Small intestine (tissue), 16 donors: ENCODE measurements around the gene PTGR1. TPM values are rescaled to one million over a fixed set of nuclear protein-coding genes. Genes with fewer than 3 reads are reported as not detected.

ENCODE experiments used
- DNase-seq, 2 donors: peaks; one replicate each; pipeline versions ENCODE4 v3.0.0 to v3.0.0-alpha.2; 2013
- FAIRE-seq: peaks from 2 replicates; lab custom pipeline; 2012; peaks lifted over from hg19 to GRCh38; lab: Jason Lieb, UNC
- H3K27ac ChIP-seq, 3 donors: one replicate each; pipeline ENCODE4 v1.5.1; 2013; ENCODE audit warnings: low read length in 2 of 3, mild to moderate bottlenecking in 2 of 3, control low read depth in 1 of 3, inconsistent platforms in 1 of 3, low read depth in 1 of 3, moderate library complexity in 1 of 3
- H3K27me3 ChIP-seq, 3 donors: one replicate each; pipeline ENCODE4 v1.6.1; 2013; ENCODE audit warnings: low read length in 3 of 3, inconsistent platforms in 1 of 3; ENCODE audit not compliant: control insufficient read depth in 3 of 3, insufficient read depth in 3 of 3
- H3K36me3 ChIP-seq, 3 donors: one replicate each; pipeline ENCODE4 v1.6.1; 2013; ENCODE audit warnings: low read length in 3 of 3, inconsistent platforms in 1 of 3, low read depth in 1 of 3, mild to moderate bottlenecking in 1 of 3, moderate library complexity in 1 of 3; ENCODE audit not compliant: control insufficient read depth in 3 of 3, insufficient read depth in 2 of 3
- H3K4me1 ChIP-seq, 3 donors: one replicate each; pipeline ENCODE4 v1.6.1; 2013; ENCODE audit warnings: low read length in 2 of 3, inconsistent platforms in 1 of 3, low read depth in 1 of 3, mild to moderate bottlenecking in 1 of 3, moderate library complexity in 1 of 3; ENCODE audit not compliant: control insufficient read depth in 3 of 3, insufficient read depth in 2 of 3
- H3K4me3 ChIP-seq, 3 donors: one replicate each; pipeline ENCODE4 v1.5.1; 2013; ENCODE audit warnings: low read length in 3 of 3, control low read depth in 1 of 3, inconsistent platforms in 1 of 3, low read depth in 1 of 3, mild to moderate bottlenecking in 1 of 3, moderate library complexity in 1 of 3
- H3K9me3 ChIP-seq, 2 donors: one replicate each; pipeline ENCODE4 v1.6.1; 2013; ENCODE audit warnings: low read depth in 1 of 2, low read length in 1 of 2; ENCODE audit not compliant: control insufficient read depth in 2 of 2, insufficient read depth in 1 of 2
- WGBS, 3 donors: extraction: QIAGEN DNeasy Blood & Tissue Kit; methylation state at CpG; one replicate each; pipeline ENCODE4 v1.1.7; 2013; 5-methylcytosine and 5-hydroxymethylcytosine counted together
- long read RNA-seq, 10 donors: transcript quantifications; one replicate each; lab custom pipeline, GENCODE V29; 2026
- polyA plus RNA-seq, 4 donors: library from polyadenylated mRNA; stranded (reverse) in 3 of 4; unstranded in 1 of 4; fragments of 200-250 nt in 3 of 4; fragments of 120-200 nt in 1 of 4; gene quantifications; one replicate each; pipeline versions ENCODE4 v1.2.1 to v1.2.3, GENCODE V29; 2013
- donor health status: healthy with polysubstance abuse.
- donor health status: control.
- donor health status: control.
- donor health status: Bipolar disorder and iron deficiency.
- donor health status: healthy.

The PTGR1 gene
- 1,000 to 10,000 TPM in 1 of 4 donors, 100 to 1,000 TPM in 3; 104 to 1,002 (median 280) TPM for polyA plus RNA-seq
- long read RNA-seq, donor 1, transcript PTGR1-207 (11 exons, 1,941 nt), result minor isoform, 8 of 117 reads
- long read RNA-seq, donor 1, transcript PTGR1-202 (4 exons, 847 nt), result minor isoform, 6 of 117 reads
- long read RNA-seq, donor 1, transcript PTGR1-205 (10 exons, 1,407 nt), result major isoform, 64 of 117 reads
- long read RNA-seq, donor 1, transcript PTGR1-201 (10 exons, 1,223 nt), result minor isoform, 19 of 117 reads
- long read RNA-seq, donor 1, partial matches to known transcripts, result 16 of 117 reads
- long read RNA-seq, donor 1, other reads (novel, unspliced or antisense), result 0 of 117 reads
- long read RNA-seq, donor 2, transcript PTGR1-205 (10 exons, 1,407 nt), result major isoform, 8 of 13 reads
- long read RNA-seq, donor 2, partial matches to known transcripts, result 0 of 13 reads
- long read RNA-seq, donor 2, other reads (novel, unspliced or antisense), result 0 of 13 reads
- long read RNA-seq, donor 3, transcript PTGR1-205 (10 exons, 1,407 nt), result major isoform, 17 of 34 reads
- long read RNA-seq, donor 3, transcript PTGR1-201 (10 exons, 1,223 nt), result minor isoform, 12 of 34 reads
- long read RNA-seq, donor 3, partial matches to known transcripts, result 0 of 34 reads
- long read RNA-seq, donor 3, other reads (novel, unspliced or antisense), result 0 of 34 reads
- long read RNA-seq, donor 4, partial matches to known transcripts, result 0 of 1 reads
- long read RNA-seq, donor 4, other reads (novel, unspliced or antisense), result 0 of 1 reads
- long read RNA-seq, donor 5, partial matches to known transcripts, result 10 of 14 reads
- long read RNA-seq, donor 5, other reads (novel, unspliced or antisense), result 0 of 14 reads
- long read RNA-seq, donor 6, transcript PTGR1-201 (10 exons, 1,223 nt), result minor isoform, 14 of 77 reads
- long read RNA-seq, donor 6, transcript PTGR1-205 (10 exons, 1,407 nt), result major isoform, 33 of 77 reads
- long read RNA-seq, donor 6, partial matches to known transcripts, result 22 of 77 reads
- long read RNA-seq, donor 6, other reads (novel, unspliced or antisense), result 6 of 77 reads
- long read RNA-seq, donor 7, result 0 reads
- long read RNA-seq, donor 8, partial matches to known transcripts, result 0 of 1 reads
- long read RNA-seq, donor 8, other reads (novel, unspliced or antisense), result 0 of 1 reads
- long read RNA-seq, donor 9, partial matches to known transcripts, result 0 of 4 reads
- long read RNA-seq, donor 9, other reads (novel, unspliced or antisense), result 0 of 4 reads
- long read RNA-seq, donor 10, transcript PTGR1-205 (10 exons, 1,407 nt), result major isoform, 20 of 46 reads
- long read RNA-seq, donor 10, transcript PTGR1-201 (10 exons, 1,223 nt), result minor isoform, 12 of 46 reads
- long read RNA-seq, donor 10, partial matches to known transcripts, result 8 of 46 reads
- long read RNA-seq, donor 10, other reads (novel, unspliced or antisense), result 0 of 46 reads

GRCh38 chr9:111599092-111599954, at the start of gene PTGR1:
PTGR1 (minus strand) TSS chr9:111599647; CDS start chr9:111597422, 2,225 bp downstream.
- DNase-seq, result peak; percentile 87 to 92
- Histone ChIP-seq H3K27me3 (no peaks in the 10 kb centered on the region), H3K9me3 (no peaks in the 10 kb centered on the region), H3K4me1 (peaks cover 2 to 23% (median 11%) of the 10 kb centered on the region in 3 donors), H3K36me3 (peaks cover 0 to 21% (median 12%) of the 10 kb centered on the region in 3 donors), H3K27ac (peak within 1 kb of the TSS; percentile 83 to 94 (median 86)), H3K4me3 (peak within 1 kb of the TSS; percentile 58 to 84 (median 72))
- WGBS, 3 donors, result 1% methylated on average over 63 to 64 of the region's 64 CpGs
- FAIRE-seq, result no peak

DNA sequence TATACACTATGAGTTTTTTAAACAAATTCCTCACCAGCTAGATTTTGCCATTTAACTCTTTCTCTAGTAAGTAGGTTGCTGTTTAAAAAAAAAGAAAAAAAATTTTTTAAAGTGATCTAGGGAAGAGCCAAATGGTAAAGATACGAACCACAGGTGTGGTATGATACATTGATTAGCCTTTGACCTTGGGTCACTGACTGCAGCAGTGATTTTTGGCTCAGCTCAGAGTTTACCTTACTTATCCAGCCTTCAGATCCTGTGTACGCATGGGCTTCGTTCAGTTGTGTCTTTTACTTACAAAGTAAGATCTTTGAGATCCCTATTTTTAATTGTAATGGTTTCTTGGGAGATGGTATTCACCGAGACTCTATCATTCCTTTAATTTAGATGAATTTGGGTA, 49.6 kb upstream of the PTGR1 start:
- no peaks in the 10 kb centered on the region for H3K27me3 ChIP-seq
- H3K4me1 ChIP-seq, result peaks cover 0 to 2% (median 0%) of the 10 kb centered on the region in 3 donors
- DNase-seq (no peak), FAIRE-seq (no peak)
- 22 to 72% (median 37%) methylated on average over 4 of the region's 4 CpGs for WGBS, 3 donors
- H3K36me3 ChIP-seq, result peaks cover 0 to 12% (median 4%) of the 10 kb centered on the region in 3 donors
- H3K9me3 ChIP-seq, result no peaks in the 10 kb centered on the region
- no peak overlapping the region for H3K27ac ChIP-seq
- no peak overlapping the region for H3K4me3 ChIP-seq

- 76 to 90% (median 81%) methylated on average over 4 of the region's 4 CpGs for WGBS, 3 donors
- peaks cover 0 to 12% (median 2%) of the 10 kb centered on the region in 3 donors for H3K36me3 ChIP-seq
- peaks cover 0 to 2% (median 0%) of the 10 kb centered on the region in 3 donors for H3K4me1 ChIP-seq
- H3K27ac ChIP-seq, result no peak overlapping the region
- no peaks in the 10 kb centered on the region for H3K27me3 ChIP-seq
- H3K4me3 ChIP-seq, result no peak overlapping the region
- DNase-seq (no peak), FAIRE-seq (no peak)
- no peaks in the 10 kb centered on the region for H3K9me3 ChIP-seq
These were observed 48.6 kb upstream of the PTGR1 start for GRCh38 chr9:111648066-111648465.

- FAIRE-seq, result no peak
These were observed 47.0 kb upstream of the PTGR1 start for GRCh38 chr9:111646417-111646816.

GRCh38 chr9:111645806-111646205, 46.4 kb upstream of the PTGR1 start:
- Histone ChIP-seq H3K9me3 (no peaks in the 10 kb centered on the region), H3K4me3 (no peak overlapping the region), H3K27me3 (no peaks in the 10 kb centered on the region), H3K4me1 (peaks cover 0 to 2% (median 0%) of the 10 kb centered on the region in 3 donors), H3K27ac (no peak overlapping the region), H3K36me3 (peaks cover 0 to 9% (median 4%) of the 10 kb centered on the region in 3 donors)
- 57 to 77% (median 62%) methylated on average over 1 of the region's 1 CpG for WGBS, 3 donors
- no peak for FAIRE-seq
- DNase-seq, result peak in 1 of 2 donors; percentile 35

More at GRCh38 chr9:111646417-111646816, 47.0 kb upstream of the PTGR1 start:
- Histone ChIP-seq H3K9me3 (no peaks in the 10 kb centered on the region), H3K27ac (no peak overlapping the region), H3K4me3 (no peak overlapping the region), H3K27me3 (no peaks in the 10 kb centered on the region), H3K4me1 (peaks cover 0 to 2% (median 0%) of the 10 kb centered on the region in 3 donors), H3K36me3 (peaks cover 0 to 10% (median 4%) of the 10 kb centered on the region in 3 donors)
- 57 to 79% (median 67%) methylated on average over 2 of the region's 2 CpGs for WGBS, 3 donors
- no peak for DNase-seq

GRCh38 chr9:111644195-111644772, 44.8 kb upstream of the PTGR1 start:
- DNase-seq (no peak), FAIRE-seq (no peak)
- peaks cover 0 to 2% (median 0%) of the 10 kb centered on the region in 3 donors for H3K4me1 ChIP-seq
- H3K27ac ChIP-seq, result no peak overlapping the region
- H3K36me3 ChIP-seq, result peaks cover 0 to 7% (median 4%) of the 10 kb centered on the region in 3 donors
- 88 to 89% (median 89%) methylated on average over 8 of the region's 8 CpGs for WGBS, 3 donors
- H3K27me3 ChIP-seq, result no peaks in the 10 kb centered on the region
- no peak overlapping the region for H3K4me3 ChIP-seq
- no peaks in the 10 kb centered on the region for H3K9me3 ChIP-seq

DNA sequence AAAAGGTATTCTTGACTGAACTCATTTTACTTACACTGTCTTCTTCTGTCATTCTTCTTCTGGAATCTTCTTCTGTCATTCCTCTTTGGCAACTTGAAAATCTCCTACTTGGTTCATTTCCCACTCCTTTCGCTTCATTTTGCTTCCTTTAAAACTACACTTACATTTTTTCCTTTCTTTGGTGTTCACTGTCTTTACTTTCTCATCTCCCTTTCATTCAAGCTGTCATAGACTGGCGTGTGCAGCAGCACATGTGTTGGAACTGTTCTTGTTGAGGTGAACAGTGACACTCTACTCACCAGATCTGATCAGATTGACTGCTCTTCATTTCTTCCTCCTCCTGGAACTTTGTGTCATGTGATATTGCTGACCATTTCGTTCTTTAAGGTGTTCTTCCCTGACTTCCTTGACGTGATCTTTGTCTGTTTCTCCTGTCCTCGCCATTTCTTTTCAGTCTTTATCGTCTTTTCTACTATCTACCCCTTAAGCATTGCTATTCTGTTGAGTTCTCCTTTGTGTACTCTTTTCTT, 38.0 kb upstream of the PTGR1 start:
- FAIRE-seq, result no peak
- Histone ChIP-seq H3K27ac (peak overlapping the region in 1 of 3 donors; percentile 43), H3K4me1 (peaks cover 9 to 24% (median 9%) of the 10 kb centered on the region in 3 donors), H3K27me3 (no peaks in the 10 kb centered on the region), H3K4me3 (no peak overlapping the region), H3K36me3 (no peaks in the 10 kb centered on the region), H3K9me3 (no peaks in the 10 kb centered on the region)
- WGBS, 3 donors, result 38 to 77% (median 57%) methylated on average over 6 of the region's 6 CpGs
- no peak for DNase-seq
